Naive thymus-derived CD4-positive, alpha-beta T cell (primary cell): ENCODE data around the gene TFPI. TPM values are rescaled to one million over a fixed set of nuclear protein-coding genes. Genes with fewer than 3 reads are reported as not detected.

Source experiments
- ATAC-seq: fragments of 150-1000 bp; cut with Tn5 transposase; 2 replicates; pipeline ENCODE4 v1.10.0; 2021; ENCODE audit warnings: mild to moderate bottlenecking, moderate library complexity
- CTCF ChIA-PET: fragments of 350-600 bp; sonication (Branson Sonifier 250); formaldehyde crosslinking; loops from one replicate; lab custom pipeline; 2021; ENCODE audit warnings: antibody characterized with exemption; lab: Charles Lee
- POLR2A ChIA-PET: fragments of 350-600 bp; sonication (Branson Sonifier 250); formaldehyde crosslinking; loops from one replicate; lab custom pipeline; 2021; ENCODE audit warnings: antibody characterized with exemption, inconsistent platforms; lab: Charles Lee
- DNase-seq, 9 donors: peaks; one replicate each; pipeline versions ENCODE4 v3.0.0 to v3.0.0-alpha.2; 2020 to 2022; ENCODE audit warnings: mixed read lengths in 1 of 9
- H3K27ac ChIP-seq: one replicate; pipeline ENCODE4 v1.7.0; 2013; ENCODE audit warnings: mild to moderate bottlenecking, low read depth, low read length, moderate library complexity
- H3K27me3 ChIP-seq, 2 donors: one replicate each; pipeline ENCODE4 v1.7.0; 2013; ENCODE audit warnings: low read length in 2 of 2, mild to moderate bottlenecking in 2 of 2, moderate library complexity in 2 of 2; ENCODE audit not compliant: control insufficient read depth in 2 of 2, insufficient read depth in 2 of 2
- H3K36me3 ChIP-seq, 3 experiments: 1 replicate in 2 of 3; 2 replicates in 1 of 3; pipeline ENCODE4 v1.7.0; 2013; ENCODE audit warnings: low read length in 3 of 3, mild to moderate bottlenecking in 3 of 3, moderate library complexity in 1 of 3; ENCODE audit not compliant: insufficient read depth in 3 of 3, control insufficient read depth in 2 of 3
- H3K4me1 ChIP-seq, 2 donors: one replicate each; pipeline ENCODE4 v1.7.0; 2013; ENCODE audit warnings: low read length in 2 of 2, mild to moderate bottlenecking in 2 of 2, moderate library complexity in 1 of 2; ENCODE audit not compliant: control insufficient read depth in 2 of 2, insufficient read depth in 2 of 2
- H3K4me3 ChIP-seq: 2 replicates; pipeline ENCODE4 v1.7.0; 2013; ENCODE audit warnings: mild to moderate bottlenecking, low read length
- H3K9me3 ChIP-seq, 3 experiments: 1 replicate in 2 of 3; 2 replicates in 1 of 3; pipeline ENCODE4 v1.7.0; 2013; ENCODE audit warnings: low read length in 3 of 3; ENCODE audit not compliant: control insufficient read depth in 2 of 3
- H3K27ac Mint-ChIP-seq, 9 donors: one replicate each; pipeline ENCODE4 v1.8.0; 2020 to 2022; ENCODE audit warnings: mixed read lengths in 9 of 9, mild to moderate bottlenecking in 8 of 9, moderate library complexity in 5 of 9, inconsistent platforms in 2 of 9
- H3K27me3 Mint-ChIP-seq, 5 donors: one replicate each; pipeline ENCODE4 v1.8.0; 2021 to 2022; ENCODE audit warnings: mixed read lengths in 5 of 5, mild to moderate bottlenecking in 1 of 5
- H3K36me3 Mint-ChIP-seq, 5 donors: one replicate each; pipeline ENCODE4 v1.8.0; 2020 to 2022; ENCODE audit warnings: mixed read lengths in 5 of 5, mild to moderate bottlenecking in 3 of 5, inconsistent platforms in 1 of 5
- H3K4me1 Mint-ChIP-seq, 7 donors: one replicate each; pipeline ENCODE4 v1.8.0; 2020 to 2022; ENCODE audit warnings: mixed read lengths in 7 of 7, mild to moderate bottlenecking in 3 of 7, inconsistent platforms in 1 of 7
- H3K4me3 Mint-ChIP-seq, 10 donors: one replicate each; pipeline ENCODE4 v1.8.0; 2020 to 2022; ENCODE audit warnings: mild to moderate bottlenecking in 10 of 10, mixed read lengths in 10 of 10, moderate library complexity in 6 of 10, inconsistent platforms in 2 of 10
- H3K9me3 Mint-ChIP-seq, 11 donors: one replicate each; pipeline ENCODE4 v1.8.0; 2020 to 2022; ENCODE audit warnings: mixed read lengths in 11 of 11, mild to moderate bottlenecking in 4 of 11, inconsistent platforms in 1 of 11, moderate library complexity in 1 of 11
- intact Hi-C, 2 donors: fragments of 100-400 bp; cut with micrococcal nuclease; formaldehyde crosslinking; loops; one replicate each; pipeline ENCODE4 v1.15.1; 2023
- polyA plus RNA-seq, 2 donors: library from polyadenylated mRNA; unstranded; fragments of 300-500 nt; fragmentation: Illumina TruSeq; gene quantifications; one replicate each; pipeline ENCODE4 v1.2.3, GENCODE V29; 2021
- total RNA-seq, 6 experiments: library from RNA in 5 of 6; stranded (reverse) in 5 of 6; gene quantifications; 1 replicate in 5 of 6; 2 replicates in 1 of 6; pipeline ENCODE4 v1.2.3 and lab custom pipeline; 2021 to 2026

TFPI gene
- total and polyA plus RNA-seq, 7 experiments from 2014 or later: 0.15 to 1.2 (median 0.56) TPM; not detected in 4

DNA sequence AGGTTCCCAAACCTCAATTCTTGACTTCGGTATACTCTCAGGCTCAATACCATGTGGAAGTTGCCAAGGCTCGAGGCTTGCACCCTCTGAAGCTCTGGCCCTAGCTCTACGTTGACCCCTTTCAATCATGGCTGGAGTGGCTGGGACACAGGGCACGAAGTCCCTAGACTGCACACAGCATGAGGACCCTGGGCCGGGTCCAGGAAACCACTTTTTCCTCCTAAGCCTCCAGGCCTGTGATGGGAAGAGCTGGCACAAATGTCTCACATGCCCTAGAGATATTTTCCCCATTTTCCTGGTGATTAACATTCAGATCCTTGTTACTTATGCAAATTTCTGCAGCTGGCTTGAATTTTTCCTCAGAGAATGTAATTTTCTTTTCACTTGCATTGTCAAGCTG lies 61.1 kb downstream of the TFPI start:
- ChIA-PET POLR2A (interaction anchor here (0.6 kb wide), 1 partner anchor 12 kb away, joined by 3 read pairs; no protein-coding TSS in a partner anchor), CTCF (no interaction called here)
- H3K36me3 Mint-ChIP-seq: no peaks in the 10 kb centered on the region
- H3K9me3 Mint-ChIP-seq: peaks cover 0 to 7% (median 0%) of the 10 kb centered on the region in 11 donors
- Histone ChIP-seq H3K36me3 (no peaks in the 10 kb centered on the region), H3K9me3 (no peaks in the 10 kb centered on the region), H3K4me3 (no peak overlapping the region), H3K27ac (no peak overlapping the region), H3K4me1 (no peaks in the 10 kb centered on the region), H3K27me3 (peaks cover 0 to 2% of the 10 kb centered on the region in 2 donors)
- no peak for DNase-seq
- H3K4me3 Mint-ChIP-seq: no peak overlapping the region
- H3K27ac Mint-ChIP-seq: no peak overlapping the region
- peaks cover 0 to 1% (median 0%) of the 10 kb centered on the region in 7 donors for H3K4me1 Mint-ChIP-seq
- intact Hi-C loops: no loop called here
- no peaks in the 10 kb centered on the region for H3K27me3 Mint-ChIP-seq
- no peak for ATAC-seq

DNA sequence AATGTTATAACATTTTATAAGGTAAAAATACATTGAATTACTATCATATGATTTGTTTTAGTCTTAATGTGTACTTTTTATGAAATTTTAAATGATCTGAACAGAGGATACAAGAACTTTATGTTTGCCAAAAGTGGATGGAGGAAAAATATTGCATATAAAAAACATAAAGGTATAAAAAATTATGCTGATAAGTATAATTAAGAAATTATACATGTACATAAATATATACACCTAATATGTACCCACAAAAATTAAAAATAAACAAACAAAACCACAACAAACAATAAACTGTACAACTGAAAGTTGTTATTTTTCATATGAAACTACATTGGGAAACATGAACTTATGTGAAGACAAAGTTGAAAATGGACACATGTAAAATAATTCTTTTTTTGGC lies 68.0 kb downstream of the TFPI start:
- CTCF ChIA-PET: no interaction called here

DNA sequence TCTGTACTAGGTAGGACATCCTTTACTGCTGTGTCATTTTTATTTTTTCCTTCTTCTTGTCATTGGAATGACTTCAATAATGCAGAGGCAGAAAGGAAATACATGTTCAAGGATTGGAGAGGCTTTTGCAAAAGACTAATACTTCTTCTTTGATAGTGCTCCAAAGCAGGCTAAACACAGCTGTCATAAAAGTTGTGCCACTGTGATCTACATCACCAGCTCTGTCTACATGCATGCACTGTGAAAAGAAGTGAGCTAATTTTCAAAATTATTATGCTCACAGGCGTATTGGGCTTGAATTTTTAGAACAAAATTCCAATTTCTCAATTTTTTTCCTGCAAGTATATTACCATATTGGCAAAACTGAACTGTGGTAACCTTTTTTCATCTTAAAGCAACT lies 68.7 kb downstream of the TFPI start:
- CTCF ChIA-PET: no interaction called here
- intact Hi-C loops: no loop called here
- no peak overlapping the region for H3K4me3 Mint-ChIP-seq
- Histone ChIP-seq H3K27me3 (no peaks in the 10 kb centered on the region), H3K36me3 (no peaks in the 10 kb centered on the region), H3K27ac (no peak overlapping the region), H3K4me1 (no peaks in the 10 kb centered on the region), H3K4me3 (no peak overlapping the region), H3K9me3 (no peaks in the 10 kb centered on the region)
- H3K4me1 Mint-ChIP-seq: peaks cover 0 to 1% (median 0%) of the 10 kb centered on the region in 7 donors
- peaks cover 0 to 1% (median 0%) of the 10 kb centered on the region in 11 donors for H3K9me3 Mint-ChIP-seq
- POLR2A ChIA-PET: no interaction called here
- H3K27me3 Mint-ChIP-seq: no peaks in the 10 kb centered on the region
- no peak for DNase-seq
- H3K27ac Mint-ChIP-seq: no peak overlapping the region
- no peaks in the 10 kb centered on the region for H3K36me3 Mint-ChIP-seq
- no peak for ATAC-seq

More for the DNA sequence above, 68.0 kb downstream of the TFPI start:
- no peak overlapping the region for H3K27ac ChIP-seq
- no peak overlapping the region for H3K4me3 ChIP-seq
- no peaks in the 10 kb centered on the region for H3K27me3 ChIP-seq
- intact Hi-C loops: no loop called here
- Mint-ChIP-seq H3K4me3 (no peak overlapping the region), H3K4me1 (peaks cover 0 to 1% (median 0%) of the 10 kb centered on the region in 7 donors), H3K9me3 (peaks cover 0 to 1% (median 0%) of the 10 kb centered on the region in 11 donors), H3K27me3 (no peaks in the 10 kb centered on the region), H3K27ac (no peak overlapping the region), H3K36me3 (no peaks in the 10 kb centered on the region)
- H3K36me3 ChIP-seq: no peaks in the 10 kb centered on the region
- POLR2A ChIA-PET: no interaction called here
- ATAC-seq (no peak), DNase-seq (no peak)
- H3K9me3 ChIP-seq: no peaks in the 10 kb centered on the region
- H3K4me1 ChIP-seq: no peaks in the 10 kb centered on the region

DNA sequence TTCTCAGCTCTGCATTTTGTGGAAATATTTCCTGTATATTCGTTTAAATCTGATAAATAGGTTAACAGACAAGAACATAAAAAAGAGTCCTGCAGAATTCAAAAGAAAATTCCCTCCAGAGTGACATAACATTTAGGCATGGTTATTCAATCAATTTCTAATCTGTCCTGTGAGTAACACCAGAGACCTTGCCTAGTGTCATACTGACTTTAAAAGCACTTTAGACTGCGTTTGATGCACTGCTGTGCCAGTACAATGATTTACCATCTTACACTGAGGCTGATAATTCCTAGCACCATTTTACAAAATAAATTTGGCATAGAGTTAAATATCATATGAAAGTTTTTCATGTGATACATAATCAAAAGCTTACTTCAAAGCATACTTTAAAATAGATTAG lies 70.7 kb downstream of the TFPI start:
- Histone ChIP-seq H3K4me1 (no peaks in the 10 kb centered on the region), H3K36me3 (no peaks in the 10 kb centered on the region), H3K9me3 (no peaks in the 10 kb centered on the region), H3K4me3 (no peak overlapping the region), H3K27me3 (no peaks in the 10 kb centered on the region), H3K27ac (no peak overlapping the region)
- DNase-seq (no peak), ATAC-seq (no peak)
- no peak overlapping the region for H3K27ac Mint-ChIP-seq
- H3K36me3 Mint-ChIP-seq: no peaks in the 10 kb centered on the region
- POLR2A ChIA-PET: no interaction called here
- no peaks in the 10 kb centered on the region for H3K9me3 Mint-ChIP-seq
- H3K4me3 Mint-ChIP-seq: no peak overlapping the region
- CTCF ChIA-PET: no interaction called here
- peaks cover 0 to 4% (median 0%) of the 10 kb centered on the region in 5 donors for H3K27me3 Mint-ChIP-seq
- no peaks in the 10 kb centered on the region for H3K4me1 Mint-ChIP-seq
- intact Hi-C loops: no loop called here

DNA sequence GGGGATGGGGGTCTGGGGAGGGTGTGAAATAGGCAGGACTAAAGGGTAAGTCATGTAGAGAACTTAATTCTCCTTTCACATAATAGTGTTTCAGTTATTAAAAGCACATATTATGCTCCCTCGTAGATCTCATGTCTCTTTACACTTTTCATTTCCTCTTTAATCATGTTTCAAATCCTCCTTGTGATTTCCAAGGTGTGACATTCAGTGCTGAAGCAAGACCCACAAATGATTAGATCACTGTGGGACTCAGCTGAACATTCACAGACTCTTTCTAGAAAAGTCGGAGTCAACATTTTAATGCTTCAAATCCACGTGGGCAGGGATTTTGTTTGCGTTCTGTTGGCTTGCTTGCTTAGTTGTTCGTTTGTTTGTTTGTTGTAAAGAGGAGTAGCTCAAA lies 71.4 kb downstream of the TFPI start:
- H3K9me3 Mint-ChIP-seq: no peaks in the 10 kb centered on the region
- H3K27me3 ChIP-seq: no peaks in the 10 kb centered on the region
- ChIA-PET CTCF (no interaction called here), POLR2A (no interaction called here)
- intact Hi-C loops: no loop called here
- no peaks in the 10 kb centered on the region for H3K9me3 ChIP-seq
- H3K36me3 Mint-ChIP-seq: no peaks in the 10 kb centered on the region
- no peak overlapping the region for H3K4me3 ChIP-seq
- H3K4me1 ChIP-seq: no peaks in the 10 kb centered on the region
- ATAC-seq (no peak), DNase-seq (no peak)
- H3K4me1 Mint-ChIP-seq: no peaks in the 10 kb centered on the region
- H3K4me3 Mint-ChIP-seq: no peak overlapping the region
- H3K27ac Mint-ChIP-seq: no peak overlapping the region
- H3K36me3 ChIP-seq: no peaks in the 10 kb centered on the region
- no peak overlapping the region for H3K27ac ChIP-seq
- H3K27me3 Mint-ChIP-seq: peaks cover 0 to 4% (median 0%) of the 10 kb centered on the region in 5 donors

DNA sequence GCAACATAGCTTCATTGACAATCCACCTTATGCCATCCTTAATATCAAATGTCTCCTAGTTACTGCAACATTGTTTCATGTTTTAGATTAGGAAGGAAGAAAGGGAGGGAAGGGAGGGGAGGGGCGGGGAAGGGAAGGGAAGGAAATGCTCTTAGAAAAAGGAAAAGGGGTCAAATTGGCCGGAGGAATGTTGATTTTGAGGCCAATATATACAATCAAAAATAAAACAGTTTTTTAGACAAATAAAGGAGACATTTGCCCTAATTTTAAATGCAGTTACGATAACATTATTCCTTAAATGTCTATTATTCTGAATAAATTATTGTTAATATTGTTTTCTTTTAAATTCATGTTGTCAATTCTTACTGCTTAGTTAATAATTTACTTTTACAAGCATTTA lies 72.7 kb downstream of the TFPI start:
- Mint-ChIP-seq H3K27ac (no peak overlapping the region), H3K36me3 (no peaks in the 10 kb centered on the region), H3K9me3 (no peaks in the 10 kb centered on the region), H3K27me3 (peaks cover 0 to 4% (median 0%) of the 10 kb centered on the region in 5 donors), H3K4me3 (no peak overlapping the region), H3K4me1 (no peaks in the 10 kb centered on the region)
- no peaks in the 10 kb centered on the region for H3K27me3 ChIP-seq
- POLR2A ChIA-PET: no interaction called here
- CTCF ChIA-PET: no interaction called here
- H3K36me3 ChIP-seq: no peaks in the 10 kb centered on the region
- H3K4me3 ChIP-seq: no peak overlapping the region
- no peaks in the 10 kb centered on the region for H3K4me1 ChIP-seq
- DNase-seq (no peak), ATAC-seq (no peak)
- no peaks in the 10 kb centered on the region for H3K9me3 ChIP-seq
- intact Hi-C loops: no loop called here
- H3K27ac ChIP-seq: no peak overlapping the region

DNA sequence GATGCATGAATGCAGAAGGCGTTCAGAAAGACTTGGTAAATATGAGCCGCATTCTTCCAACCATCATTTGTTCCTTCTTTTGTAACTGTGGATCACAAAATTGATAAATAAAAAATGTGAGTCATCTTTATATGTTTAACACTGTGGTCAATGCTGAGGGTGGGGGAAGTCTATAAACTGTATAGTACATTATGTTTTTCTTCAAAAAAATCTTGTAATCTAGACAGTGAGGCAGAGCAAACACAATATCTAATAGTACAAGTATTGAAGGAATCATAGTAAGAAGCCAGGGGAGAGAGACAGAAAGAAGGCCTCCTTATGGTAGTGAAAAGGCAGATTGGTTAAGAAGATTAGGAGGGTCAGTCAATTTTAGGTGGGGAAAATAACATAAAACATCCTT lies 75.5 kb downstream of the TFPI start:
- Mint-ChIP-seq H3K4me1 (no peaks in the 10 kb centered on the region), H3K9me3 (no peaks in the 10 kb centered on the region), H3K36me3 (no peaks in the 10 kb centered on the region), H3K4me3 (no peak overlapping the region), H3K27me3 (peaks cover 0 to 4% (median 0%) of the 10 kb centered on the region in 5 donors), H3K27ac (peak overlapping the region in 1 of 9 donors; percentile 1)
- Histone ChIP-seq H3K36me3 (no peaks in the 10 kb centered on the region), H3K9me3 (no peaks in the 10 kb centered on the region), H3K4me1 (no peaks in the 10 kb centered on the region), H3K27me3 (no peaks in the 10 kb centered on the region), H3K27ac (no peak overlapping the region), H3K4me3 (no peak overlapping the region)
- DNase-seq: no peak
- CTCF ChIA-PET: no interaction called here
- ATAC-seq: no peak
- POLR2A ChIA-PET: no interaction called here
- intact Hi-C loops: no loop called here
